Brain microvascular endothelial cell (primary cell): ENCODE results near the gene TMEM156.
"Not testable (repeated sequence)": the region's sequence is repeated elsewhere in the genome, so short reads cannot be mapped to it uniquely, and the experiment has no call there.

ENCODE experiments used
- DNase-seq: peaks from one replicate; pipeline ENCODE4 v3.0.0-alpha.2; 2020
- H3K27ac ChIP-seq: fragments of 250-450 bp; sonication (Bioruptor Pico); 2 replicates; pipeline ENCODE4 v1.5.1; 2020; ENCODE audit warnings: mild to moderate bottlenecking, moderate library complexity
- H3K27me3 ChIP-seq: fragments of 250-450 bp; sonication (Bioruptor Pico); replicated peaks from 2 replicates; pipeline ENCODE4 v1.5.1; 2020; ENCODE audit warnings: mild to moderate bottlenecking
- H3K36me3 ChIP-seq: fragments of 250-450 bp; sonication (Bioruptor Pico); replicated peaks from 2 replicates; pipeline ENCODE4 v1.5.1; 2020; ENCODE audit warnings: mild to moderate bottlenecking
- H3K4me3 ChIP-seq: 2 replicates; pipeline ENCODE4 v1.5.1; 2011; ENCODE audit warnings: low read depth, mild to moderate bottlenecking, control low read depth, low read length, moderate library complexity
- CTCF ChIP-seq: IDR thresholded peaks from 2 replicates; pipeline ENCODE4 v1.5.1; 2011; ENCODE audit warnings: low read depth, mild to moderate bottlenecking, moderate library complexity, low read length, control low read depth, inconsistent platforms; ENCODE audit errors: missing control alignments
- in situ Hi-C: cut with HindIII; loops from 2 replicates; pipeline ENCODE4 v1.10.0; 2017; ENCODE audit warnings: low sequenced_read_pairs, low pct_ligation_motif_present

Gene TMEM156

GRCh38 chr4:38949411-38950051 lies 82.7 kb downstream of the TMEM156 start:
- Histone ChIP-seq H3K4me3 (no peak overlapping the region), H3K36me3 (peaks cover 13% of the 10 kb centered on the region), H3K27ac (peak overlapping the region; percentile 59), H3K27me3 (no peaks in the 10 kb centered on the region)
- peak; percentile 56 for DNase-seq
- no peak for TF ChIP-seq CTCF
- in situ Hi-C loops: no loop called here

DNA sequence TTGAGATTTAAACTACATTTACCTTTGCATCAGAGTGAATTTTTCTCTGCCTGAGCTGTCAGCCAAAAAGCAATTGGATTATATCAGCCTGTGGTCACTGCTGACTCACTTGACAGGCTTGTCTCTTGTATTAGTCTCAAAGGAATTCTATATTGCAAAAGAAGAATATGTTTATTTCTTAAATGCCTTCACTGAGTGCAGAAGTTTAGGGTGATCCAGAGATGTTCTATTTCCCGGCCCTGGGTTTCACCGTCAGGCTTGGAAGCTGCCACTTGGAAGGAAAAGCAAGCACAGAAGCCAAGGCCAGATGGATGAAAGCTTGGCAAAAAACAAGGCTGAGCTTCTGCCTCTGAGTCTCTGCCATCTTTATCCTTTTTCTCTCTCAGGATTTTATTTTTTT lies 83.7 kb downstream of the TMEM156 start:
- DNase-seq: peak; percentile 86
- Histone ChIP-seq H3K27me3 (no peaks in the 10 kb centered on the region), H3K36me3 (peaks cover 18% of the 10 kb centered on the region), H3K27ac (peak overlapping the region; percentile 59), H3K4me3 (no peak overlapping the region)
- in situ Hi-C loops: no loop called here
- no peak for TF ChIP-seq CTCF

- Histone ChIP-seq H3K4me3 (no peak overlapping the region), H3K27me3 (no peaks in the 10 kb centered on the region), H3K36me3 (peaks cover 26% of the 10 kb centered on the region), H3K27ac (no peak overlapping the region)
- no peak for TF ChIP-seq CTCF
- no peak for DNase-seq
- in situ Hi-C loops: no loop called here
These were observed 85.3 kb downstream of the TMEM156 start for GRCh38 chr4:38946919-38947318.

GRCh38 chr4:38944440-38944839 lies 87.8 kb downstream of the TMEM156 start:
- DNase-seq: no peak
- in situ Hi-C loops: no loop called here
- Histone ChIP-seq H3K27ac (no peak overlapping the region), H3K36me3 (peaks cover 46% of the 10 kb centered on the region), H3K4me3 (no peak overlapping the region), H3K27me3 (no peaks in the 10 kb centered on the region)
- TF ChIP-seq CTCF: no peak

DNA sequence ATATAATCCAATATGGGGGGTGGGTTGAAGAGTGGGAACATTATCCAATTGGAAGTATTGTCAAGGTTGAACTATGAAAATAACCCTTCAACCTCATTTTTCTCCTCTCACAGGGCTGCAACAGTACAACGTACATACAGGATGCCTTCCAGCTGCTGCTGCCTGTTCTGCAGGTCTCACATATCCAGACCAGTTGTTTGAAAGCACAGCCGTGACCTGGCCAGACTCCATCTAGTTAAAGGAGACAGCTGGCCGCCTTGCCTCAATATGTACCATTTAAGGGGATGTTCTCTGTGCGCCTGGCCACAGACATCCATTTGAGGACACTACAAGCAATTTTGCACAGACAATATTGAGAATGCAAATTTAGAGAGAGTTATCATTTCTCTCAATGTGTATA lies 88.9 kb downstream of the TMEM156 start:
- in situ Hi-C loops: no loop called here
- no peak for DNase-seq
- Histone ChIP-seq H3K27me3 (no peaks in the 10 kb centered on the region), H3K27ac (no peak overlapping the region), H3K4me3 (no peak overlapping the region), H3K36me3 (peaks cover 57% of the 10 kb centered on the region)
- TF ChIP-seq CTCF: no peak

DNA sequence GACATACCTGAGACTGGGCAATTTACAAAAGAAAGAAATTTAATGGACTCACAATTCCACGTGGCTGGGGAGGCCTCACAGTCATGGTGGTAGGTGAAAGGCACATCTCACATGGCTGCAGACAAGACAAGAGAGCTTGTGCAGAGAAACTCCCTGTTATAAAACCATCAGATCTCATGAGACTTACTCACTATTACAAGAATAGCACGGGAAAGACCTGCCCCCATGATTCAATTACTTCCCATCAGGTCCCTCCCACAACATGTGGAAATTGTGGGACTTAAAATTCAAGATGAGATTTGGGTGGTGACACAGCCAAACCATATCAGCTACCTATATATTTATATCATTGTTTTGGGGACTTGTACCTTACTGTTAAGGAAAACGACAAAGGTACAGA lies 90.3 kb downstream of the TMEM156 start:
- Histone ChIP-seq H3K36me3 (peaks cover 71% of the 10 kb centered on the region), H3K27ac (peak overlapping the region; percentile 11)
- in situ Hi-C loops, H3K4me3 ChIP-seq, H3K27me3 ChIP-seq: not testable (repeated sequence)
- DNase-seq: peak; percentile 33
